Tibial nerve (tissue), 4 donors: ENCODE results near the gene ZNF331. TPM values are rescaled to one million over a fixed set of nuclear protein-coding genes. Genes with fewer than 3 reads are reported as not detected.
A peak's percentile ranks its signal among the peaks of the same experiment; 100 is the strongest.

Source experiments
- DNase-seq, 2 donors: peaks; one replicate each; pipeline ENCODE4 v3.0.0-alpha.2; 2019; ENCODE audit warnings: low spot score in 2 of 2
- H3K27ac ChIP-seq, 4 donors: fragments of 200-600 bp; sonication (generic) in 3 of 4; one replicate each; pipeline ENCODE4 v1.5.1; 2017 to 2019; ENCODE audit warnings: mild to moderate bottlenecking in 1 of 4
- H3K27me3 ChIP-seq, 2 donors: fragments of 200-600 bp; sonication (generic) in 1 of 2; one replicate each; pipeline versions ENCODE4 v1.5.1 to v1.6.0; 2017 to 2019
- H3K36me3 ChIP-seq, 3 donors: fragments of 200-600 bp; sonication (generic); one replicate each; pipeline ENCODE4 v1.5.1; 2018 to 2019
- H3K4me1 ChIP-seq, 4 donors: fragments of 200-600 bp; sonication (generic) in 3 of 4; one replicate each; pipeline ENCODE4 v1.5.1; 2017 to 2019
- H3K4me3 ChIP-seq, 4 donors: fragments of 200-600 bp; sonication (generic) in 3 of 4; one replicate each; pipeline ENCODE4 v1.5.1; 2017 to 2019; ENCODE audit warnings: mild to moderate bottlenecking in 1 of 4, moderate library complexity in 1 of 4
- H3K9me3 ChIP-seq, 4 donors: fragments of 200-600 bp; sonication (generic) in 3 of 4; one replicate each; pipeline ENCODE4 v1.5.1; 2017 to 2019
- CTCF ChIP-seq, 5 experiments: fragments of 200-600 bp in 3 of 5; fragments of 450-650 bp in 2 of 5; sonication (generic) in 3 of 5; IDR thresholded peaks; one replicate each; pipeline ENCODE4 v1.5.1; 2016 to 2019; ENCODE audit warnings: antibody characterized with exemption in 5 of 5, mild to moderate bottlenecking in 3 of 5, moderate library complexity in 2 of 5
- EP300 ChIP-seq, 2 donors: sonication (generic); formaldehyde crosslinking; IDR thresholded peaks; one replicate each; pipeline ENCODE4 v1.6.1; 2017; ENCODE audit warnings: antibody characterized with exemption in 2 of 2, mild to moderate bottlenecking in 1 of 2
- POLR2A ChIP-seq, 2 donors: fragments of 450-650 bp; IDR thresholded peaks; one replicate each; pipeline ENCODE4 v1.6.1; 2017; ENCODE audit warnings: antibody characterized with exemption in 2 of 2, mild to moderate bottlenecking in 2 of 2, moderate library complexity in 2 of 2
- WGBS, 2 donors: methylation state at CpG; one replicate each; pipeline ENCODE4 v1.1.5; 2018; 5-methylcytosine and 5-hydroxymethylcytosine counted together
- total RNA-seq, 4 donors: library from RNA; depleted of rRNA; stranded (reverse); fragments of >200 nt; gene quantifications; one replicate each; pipeline ENCODE4 v1.1.0, GENCODE V29; 2016

The ZNF331 gene
- total RNA-seq, 4 donors from 2014 or later, result 27.3 to 46.8 (median 32.9) TPM

GRCh38 chr19:53519446-53519845 is 18.5 kb upstream of the ZNF331 start:
- H3K4me3 ChIP-seq, result no peak overlapping the region

GRCh38 chr19:53520163-53520546 is 17.8 kb upstream of the ZNF331 start:
- H3K4me1 ChIP-seq, result peaks cover 0 to 16% (median 7%) of the 10 kb centered on the region in 4 donors
- H3K27me3 ChIP-seq, result no peaks in the 10 kb centered on the region
- peak overlapping the region; percentile 28 to 65 (median 48) for H3K4me3 ChIP-seq
- TF ChIP-seq CTCF (IDR thresholded peaks at IDR 0.05) (no peak), EP300 (IDR thresholded peaks at IDR 0.05) (no peak), POLR2A (IDR thresholded peaks at IDR 0.05) (no peak)
- peak overlapping the region; percentile 37 to 91 (median 82) for H3K27ac ChIP-seq
- H3K9me3 ChIP-seq, result peaks cover 0 to 10% (median 0%) of the 10 kb centered on the region in 4 donors
- DNase-seq, result no peak
- WGBS, 2 donors, result 58 to 61% methylated on average over 13 of the region's 13 CpGs
- H3K36me3 ChIP-seq, result no peaks in the 10 kb centered on the region

More at GRCh38 chr19:53519446-53519845, 18.5 kb upstream of the ZNF331 start:
- DNase-seq, result no peak
- Histone ChIP-seq H3K27me3 (no peaks in the 10 kb centered on the region), H3K4me1 (peaks cover 0 to 16% (median 7%) of the 10 kb centered on the region in 4 donors), H3K27ac (peak overlapping the region in 1 of 4 donors; percentile 82), H3K36me3 (no peaks in the 10 kb centered on the region), H3K9me3 (peaks cover 0 to 8% (median 0%) of the 10 kb centered on the region in 4 donors)
- 77 to 86% methylated on average over 7 of the region's 7 CpGs for WGBS, 2 donors
- no peak for TF ChIP-seq POLR2A (IDR thresholded peaks at IDR 0.05)
- TF ChIP-seq CTCF (IDR thresholded peaks at IDR 0.05), result no peak
- no peak for TF ChIP-seq EP300 (IDR thresholded peaks at IDR 0.05)

- peaks cover 0 to 15% (median 2%) of the 10 kb centered on the region in 4 donors for H3K9me3 ChIP-seq
- 0 to 1% methylated on average over 35 to 46 of the region's 46 CpGs for WGBS, 2 donors
- no peaks in the 10 kb centered on the region for H3K27me3 ChIP-seq
- H3K27ac ChIP-seq, result peak overlapping the region; percentile 37 to 91 (median 82)
- peaks cover 0 to 1% (median 0%) of the 10 kb centered on the region in 3 donors for H3K36me3 ChIP-seq
- DNase-seq, result peak; percentile 82 to 97
- H3K4me1 ChIP-seq, result peaks cover 0 to 16% (median 7%) of the 10 kb centered on the region in 4 donors
- peak overlapping the region; percentile 36 to 65 (median 62) for H3K4me3 ChIP-seq
- peak in 1 of 5 experiments; percentile 29 for TF ChIP-seq CTCF (IDR thresholded peaks at IDR 0.05)
- peak; percentile 97 to 99 for TF ChIP-seq EP300 (IDR thresholded peaks at IDR 0.05)
- peak in 1 of 2 donors; percentile 41 for TF ChIP-seq POLR2A (IDR thresholded peaks at IDR 0.05)
Observed at GRCh38 chr19:53520547-53521372, 17.2 kb upstream of the ZNF331 start.

GRCh38 chr19:53521373-53522202 is 16.4 kb upstream of the ZNF331 start:
- no peak for DNase-seq
- H3K36me3 ChIP-seq, result peaks cover 0 to 6% (median 0%) of the 10 kb centered on the region in 3 donors
- H3K4me3 ChIP-seq, result peak overlapping the region; percentile 36 to 65 (median 62)
- peaks cover 0 to 16% (median 7%) of the 10 kb centered on the region in 4 donors for H3K4me1 ChIP-seq
- peak overlapping the region in 2 of 4 donors; percentile 82 to 91 for H3K27ac ChIP-seq
- H3K27me3 ChIP-seq, result no peaks in the 10 kb centered on the region
- WGBS, 2 donors, result 21 to 30% methylated on average over 21 to 29 of the region's 33 CpGs
- no peak for TF ChIP-seq CTCF (IDR thresholded peaks at IDR 0.05)
- no peak for TF ChIP-seq POLR2A (IDR thresholded peaks at IDR 0.05)
- no peak for TF ChIP-seq EP300 (IDR thresholded peaks at IDR 0.05)
- peaks cover 0 to 23% (median 4%) of the 10 kb centered on the region in 4 donors for H3K9me3 ChIP-seq
